H1 (cell line): ENCODE data around the gene CPEB3. TPM values are rescaled to one million over a fixed set of nuclear protein-coding genes. Genes with fewer than 3 reads are reported as not detected.

ENCODE experiments used
- CTCF ChIA-PET: fragments of 300-600 bp; sonication (Branson Sonifier 250); formaldehyde crosslinking; loops from one replicate; lab custom pipeline; 2021; ENCODE audit not compliant: partially characterized antibody; lab: Charles Lee
- POLR2A ChIA-PET: fragments of 300-600 bp; sonication (Branson Sonifier 250); formaldehyde crosslinking; loops from one replicate; lab custom pipeline; 2021; ENCODE audit warnings: inconsistent platforms; ENCODE audit not compliant: partially characterized antibody; lab: Charles Lee
- DNase-seq, 2 experiments: peaks; one replicate each; pipeline versions ENCODE4 v3.0.0 to v3.0.0-alpha.2; 2010 to 2022; ENCODE audit warnings: low spot score in 2 of 2, low read depth in 1 of 2, mixed read lengths in 1 of 2
- FAIRE-seq: peaks from 2 replicates; lab custom pipeline; 2011; peaks lifted over from hg19 to GRCh38; lab: Jason Lieb, UNC
- H2AFZ ChIP-seq: 2 replicates; pipeline ENCODE4 v1.8.1; 2012; ENCODE audit warnings: low read length, inconsistent platforms
- H2AK5ac ChIP-seq: 2 replicates; pipeline ENCODE4 v1.6.1; 2013; ENCODE audit warnings: low read depth, low read length
- H2BK120ac ChIP-seq: replicated peaks from 2 replicates; pipeline ENCODE3; 2013; ENCODE audit warnings: low read depth, low read length, inconsistent platforms
- H2BK12ac ChIP-seq: 2 replicates; pipeline ENCODE4 v1.6.1; 2013; ENCODE audit warnings: low read depth, low read length
- H2BK15ac ChIP-seq: 2 replicates; pipeline ENCODE4 v1.6.1; 2013; ENCODE audit warnings: low read length
- H2BK20ac ChIP-seq: 2 replicates; pipeline ENCODE4 v1.6.1; 2013; ENCODE audit warnings: low read length
- H2BK5ac ChIP-seq: 2 replicates; pipeline ENCODE4 v1.6.1; 2013; ENCODE audit warnings: low read depth, low read length
- H3K14ac ChIP-seq: 2 replicates; pipeline ENCODE4 v1.6.1; 2013; ENCODE audit warnings: inconsistent platforms; ENCODE audit not compliant: insufficient read length
- H3K18ac ChIP-seq: 2 replicates; pipeline ENCODE4 v1.6.1; 2013; ENCODE audit warnings: low read length; ENCODE audit errors: extremely low read depth
- H3K23ac ChIP-seq: 2 replicates; pipeline ENCODE4 v1.6.1; 2013; ENCODE audit warnings: inconsistent platforms; ENCODE audit not compliant: insufficient read length
- H3K23me2 ChIP-seq: 2 replicates; pipeline ENCODE4 v1.6.1; 2013; ENCODE audit warnings: low read depth, low read length
- H3K27ac ChIP-seq: 2 replicates; pipeline ENCODE4 v1.6.1; 2011; ENCODE audit warnings: low read depth, low read length, inconsistent platforms
- H3K27me3 ChIP-seq, 4 experiments: replicated peaks in 1 of 4; 1 replicate in 1 of 4; 2 replicates in 3 of 4; pipeline versions ENCODE4 v1.6.1 to v1.8.1; 2011 to 2013; ENCODE audit warnings: low read length in 3 of 4, mild to moderate bottlenecking in 3 of 4, inconsistent platforms in 2 of 4, mixed read lengths in 2 of 4, moderate library complexity in 1 of 4; ENCODE audit not compliant: control insufficient read depth in 3 of 4, insufficient read depth in 3 of 4; ENCODE audit errors: extremely low read depth in 1 of 4
- H3K36me3 ChIP-seq, 4 experiments: 2 replicates each; pipeline versions ENCODE4 v1.6.1 to v1.8.1; 2011 to 2013; ENCODE audit warnings: mild to moderate bottlenecking in 4 of 4, low read length in 3 of 4, moderate library complexity in 2 of 4, control low read depth in 1 of 4, inconsistent platforms in 1 of 4; ENCODE audit not compliant: insufficient read depth in 4 of 4, control insufficient read depth in 2 of 4
- H3K4ac ChIP-seq: replicated peaks from 2 replicates; pipeline ENCODE3; 2013; ENCODE audit warnings: low read length, low read depth, mixed read lengths, inconsistent platforms; ENCODE audit not compliant: insufficient read length
- H3K4me1 ChIP-seq, 4 experiments: replicated peaks in 1 of 4; 1 replicate in 1 of 4; 2 replicates in 3 of 4; pipeline versions ENCODE4 v1.6.1 to v1.8.1; 2011 to 2013; ENCODE audit warnings: low read length in 3 of 4, inconsistent platforms in 2 of 4, mixed read lengths in 1 of 4; ENCODE audit not compliant: insufficient read depth in 4 of 4, control insufficient read depth in 3 of 4
- H3K4me2 ChIP-seq, 2 experiments: 2 replicates each; pipeline versions ENCODE4 v1.6.1 to v1.8.1; 2011 to 2013; ENCODE audit warnings: low read depth in 2 of 2, low read length in 2 of 2, control low read depth in 1 of 2, inconsistent platforms in 1 of 2, mild to moderate bottlenecking in 1 of 2; ENCODE audit not compliant: insufficient read depth in 1 of 2
- H3K4me3 ChIP-seq, 4 experiments: fragments of 200-600, 300-600 bp in 1 of 4; sonication (generic), shearing (Covaris generic), sonication (Bioruptor Twin) in 1 of 4; 2 replicates each; pipeline versions ENCODE4 v1.5.1 to v1.8.1; 2011 to 2016; ENCODE audit warnings: low read length in 4 of 4, low read depth in 3 of 4, control low read depth in 2 of 4, inconsistent platforms in 2 of 4, mild to moderate bottlenecking in 2 of 4, mixed read lengths in 1 of 4, moderate library complexity in 1 of 4; ENCODE audit not compliant: insufficient read depth in 2 of 4; ENCODE audit errors: extremely low read depth in 1 of 4
- H3K56ac ChIP-seq: replicated peaks from 2 replicates; pipeline ENCODE3; 2013; ENCODE audit warnings: low read depth, mild to moderate bottlenecking, mixed read lengths, low read length, inconsistent platforms; ENCODE audit not compliant: insufficient read length
- H3K79me1 ChIP-seq: 2 replicates; pipeline ENCODE4 v1.6.1; 2013; ENCODE audit warnings: low read depth, low read length, control low read depth
- H3K79me2 ChIP-seq, 2 experiments: 2 replicates each; pipeline versions ENCODE4 v1.6.1 to v1.8.1; 2012 to 2013; ENCODE audit warnings: low read length in 2 of 2, mild to moderate bottlenecking in 2 of 2, inconsistent platforms in 1 of 2; ENCODE audit not compliant: insufficient read depth in 2 of 2, control insufficient read depth in 1 of 2
- H3K9ac ChIP-seq, 4 experiments: replicated peaks in 1 of 4; 1 replicate in 1 of 4; 2 replicates in 3 of 4; pipeline versions ENCODE4 v1.6.1 to v1.8.1; 2011 to 2013; ENCODE audit warnings: low read depth in 3 of 4, low read length in 3 of 4, control low read depth in 2 of 4, mild to moderate bottlenecking in 2 of 4, moderate library complexity in 2 of 4, inconsistent platforms in 1 of 4; ENCODE audit errors: extremely low read depth in 1 of 4
- H3K9me3 ChIP-seq, 2 experiments: 2 replicates each; pipeline versions ENCODE4 v1.6.1 to v1.8.1; 2012 to 2013; ENCODE audit warnings: mild to moderate bottlenecking in 2 of 2, moderate library complexity in 2 of 2, control low read depth in 1 of 2, inconsistent platforms in 1 of 2, low read depth in 1 of 2, low read length in 1 of 2, mixed read lengths in 1 of 2; ENCODE audit not compliant: insufficient read depth in 2 of 2
- H4K20me1 ChIP-seq, 2 experiments: replicated peaks in 1 of 2; 2 replicates each; pipeline versions ENCODE3 to v1.8.1; 2011 to 2013; ENCODE audit warnings: inconsistent platforms in 2 of 2, low read length in 2 of 2, mild to moderate bottlenecking in 1 of 2; ENCODE audit not compliant: insufficient read depth in 2 of 2, control insufficient read depth in 1 of 2
- H4K5ac ChIP-seq: 2 replicates; pipeline ENCODE4 v1.6.1; 2013; ENCODE audit warnings: low read length, low read depth, mixed read lengths, inconsistent platforms; ENCODE audit not compliant: insufficient read length
- H4K8ac ChIP-seq: 2 replicates; pipeline ENCODE4 v1.8.0; 2013; ENCODE audit warnings: mild to moderate bottlenecking, moderate library complexity, low read length, inconsistent platforms; ENCODE audit not compliant: insufficient read depth; ENCODE audit errors: extremely low read depth
- H4K91ac ChIP-seq: replicated peaks from 2 replicates; pipeline ENCODE3; 2013; ENCODE audit warnings: low read length, mixed read lengths, inconsistent platforms; ENCODE audit not compliant: insufficient read length
- CHD2 ChIP-seq: IDR thresholded peaks from 2 replicates; pipeline ENCODE4 v1.6.1; 2012; ENCODE audit warnings: low read length, improper control_type of control experiment
- whole genome bisulfite sequencing, 2 experiments: shearing (Covaris generic) in 1 of 2; methylation state at CpG; one replicate each; pipeline versions ENCODE4 v1.1.6 to v1.1.7; 2013 to 2015; ENCODE audit warnings: low lambda C conversion rate in 2 of 2, mixed read lengths in 2 of 2, inconsistent platforms in 1 of 2, low coverage in 1 of 2, missing lambda C conversion rate in 1 of 2; ENCODE audit not compliant: insufficient replicate concordance in 2 of 2, insufficient coverage in 1 of 2, insufficient read length in 1 of 2; ENCODE audit errors: extremely low coverage in 1 of 2, missing lambda C conversion rate in 1 of 2; 5-methylcytosine and 5-hydroxymethylcytosine counted together
- polyA plus RNA-seq, 7 experiments: library from polyadenylated mRNA; depleted of rRNA in 3 of 7; stranded (reverse) in 5 of 7; unstranded in 2 of 7; fragments of >200 nt in 5 of 7; fragments of 200-250 nt in 2 of 7; gene quantifications; 1 replicate in 5 of 7; 2 replicates in 1 of 7; 4 replicates in 1 of 7; pipeline versions ENCODE4 v1.2.1 to v1.2.3, GENCODE V29; 2011 to 2013; ENCODE audit warnings: missing spikeins in 2 of 7, mixed read lengths in 2 of 7
- total RNA-seq: library from RNA; stranded (reverse); fragmentation: NEBNext Ultra II Directional; extraction: Animal tissue kit (Norgen Biotek cat#: 25700); gene quantifications from 2 replicates; pipeline ENCODE4 v1.2.1, GENCODE V29; 2021

Gene CPEB3
- total and polyA plus RNA-seq, 2 of the 8 experiments (the other 6 are each of a cell fraction or from before 2014, with no cell fraction given): 0.39 to 1.7 TPM

DNA sequence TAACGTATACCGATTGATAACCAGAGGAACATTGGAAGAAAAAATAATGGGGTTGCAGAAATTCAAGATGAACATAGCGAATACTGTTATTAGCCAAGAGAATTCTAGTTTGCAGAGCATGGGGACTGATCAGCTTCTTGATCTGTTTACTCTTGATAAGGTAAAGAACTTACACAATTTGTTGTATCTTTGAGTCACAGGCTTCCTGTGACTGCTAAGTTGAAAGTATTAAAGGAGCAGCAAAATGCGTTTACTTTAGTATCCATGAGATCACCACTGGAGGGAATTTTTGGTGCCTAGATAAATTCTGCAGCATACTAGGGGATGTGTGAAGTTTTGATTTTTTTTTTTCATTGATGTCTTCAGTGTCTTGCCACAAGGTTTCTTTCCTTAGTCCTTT, 263.7 kb downstream of the CPEB3 start:
- Histone ChIP-seq H3K27me3 (no peaks in the 10 kb centered on the region), H2BK5ac (no peak overlapping the region), H3K9me3 (no peaks in the 10 kb centered on the region), H4K20me1 (peaks cover 0 to 2% of the 10 kb centered on the region in 2 experiments), H2BK20ac (no peak overlapping the region), H3K23ac (no peak overlapping the region), H3K56ac (no peak overlapping the region), H3K4me2 (no peak overlapping the region), H3K4me3 (no peak overlapping the region), H4K91ac (no peak overlapping the region), H4K8ac (no peak overlapping the region), H2BK12ac (no peak overlapping the region), H3K18ac (no peak overlapping the region), H3K9ac (no peak overlapping the region), H3K79me2 (no peaks in the 10 kb centered on the region), H3K4me1 (peaks cover 0 to under 1% (median 0%) of the 10 kb centered on the region in 4 experiments; a peak in 1 of 7 replicates), H3K27ac (no peak overlapping the region), H2AK5ac (no peak overlapping the region), H3K4ac (no peak overlapping the region), H3K36me3 (peaks cover 9 to 62% (median 34%) of the 10 kb centered on the region in 4 experiments), H3K23me2 (no peaks in the 10 kb centered on the region), H4K5ac (no peak overlapping the region), H3K14ac (no peak overlapping the region), H2BK120ac (no peak overlapping the region), H2AFZ (no peak overlapping the region), H3K79me1 (no peaks in the 10 kb centered on the region), H2BK15ac (no peak overlapping the region)
- FAIRE-seq (no peak), DNase-seq (no peak)
- POLR2A ChIA-PET: no interaction called here
- CTCF ChIA-PET: no interaction called here
- WGBS, 2 experiments: 94% methylated on average over 4 of the region's 4 CpGs; no CpG with 5 or more reads in 1 of the 2 experiments
- no peak for TF ChIP-seq CHD2
